Natural killer cell (primary cell): ENCODE data around the gene NPFFR1. TPM values are rescaled to one million over a fixed set of nuclear protein-coding genes. Genes with fewer than 3 reads are reported as not detected.
"Not testable (repeated sequence)": the region's sequence is repeated elsewhere in the genome, so short reads cannot be mapped to it uniquely, and the experiment has no call there.

Experiments used
- ATAC-seq, 3 donors: fragments of 150-1000 bp in 2 of 3; fragments of 200-7000 bp in 1 of 3; cut with Tn5 transposase; 1 replicate in 1 of 3; 2 replicates in 2 of 3; pipeline ENCODE4 v1.10.0; 2021; ENCODE audit warnings: mild to moderate bottlenecking in 2 of 3, moderate library complexity in 2 of 3
- DNase-seq, 2 donors: peaks; one replicate each; pipeline versions ENCODE4 v3.0.0 to v3.0.0-alpha.2; 2013 to 2021; ENCODE audit warnings: mixed read lengths in 1 of 2
- H3K27ac ChIP-seq: one replicate; pipeline ENCODE4 v1.5.1; 2013; ENCODE audit warnings: mild to moderate bottlenecking, low read length
- H3K27me3 ChIP-seq: one replicate; pipeline ENCODE4 v1.6.1; 2013; ENCODE audit warnings: low read length; ENCODE audit not compliant: control insufficient read depth, insufficient read depth
- H3K36me3 ChIP-seq: one replicate; pipeline ENCODE4 v1.6.1; 2013; ENCODE audit warnings: low read length; ENCODE audit not compliant: control insufficient read depth, insufficient read depth
- H3K4me1 ChIP-seq: one replicate; pipeline ENCODE4 v1.6.1; 2013; ENCODE audit warnings: low read length; ENCODE audit not compliant: control insufficient read depth, insufficient read depth
- H3K4me3 ChIP-seq: one replicate; pipeline ENCODE4 v1.5.1; 2013; ENCODE audit warnings: low read length
- H3K9me3 ChIP-seq: one replicate; pipeline ENCODE4 v1.6.1; 2013; ENCODE audit warnings: low read length; ENCODE audit not compliant: control insufficient read depth, insufficient read depth
- H3K27ac Mint-ChIP-seq, 2 donors: one replicate each; pipeline ENCODE4 v1.8.0; 2022; ENCODE audit warnings: mild to moderate bottlenecking in 2 of 2, mixed read lengths in 2 of 2, moderate library complexity in 1 of 2
- H3K27me3 Mint-ChIP-seq, 2 donors: one replicate each; pipeline ENCODE4 v1.8.0; 2022; ENCODE audit warnings: low read depth in 2 of 2, mixed read lengths in 2 of 2
- H3K36me3 Mint-ChIP-seq: one replicate; pipeline ENCODE4 v1.8.0; 2022; ENCODE audit warnings: mixed read lengths
- H3K4me1 Mint-ChIP-seq, 2 donors: one replicate each; pipeline ENCODE4 v1.8.0; 2022; ENCODE audit warnings: mixed read lengths in 2 of 2
- H3K4me3 Mint-ChIP-seq: one replicate; pipeline ENCODE4 v1.8.0; 2022; ENCODE audit warnings: mild to moderate bottlenecking, moderate library complexity, mixed read lengths
- H3K9me3 Mint-ChIP-seq, 2 donors: one replicate each; pipeline ENCODE4 v1.8.0; 2022; ENCODE audit warnings: mixed read lengths in 2 of 2
- CTCF ChIP-seq: fragments of 200-600 bp; IDR thresholded peaks from one replicate; pipeline ENCODE4 v1.8.0; 2022; ENCODE audit warnings: antibody characterized with exemption
- WGBS: methylation state at CpG from one replicate; pipeline ENCODE4 v1.1.7; 2013; ENCODE audit warnings: missing lambda C conversion rate; ENCODE audit not compliant: insufficient coverage; 5-methylcytosine and 5-hydroxymethylcytosine counted together
- intact Hi-C: fragments of 100-400 bp; cut with micrococcal nuclease; formaldehyde crosslinking; loops from one replicate; pipeline ENCODE4 v1.14.2; 2022
- total RNA-seq, 4 donors: library from RNA; stranded (reverse); fragments of 120-200 nt in 1 of 4; gene quantifications; one replicate each; pipeline versions ENCODE4 v1.2.3 to v1.2.4, GENCODE V29; 2013 to 2022

NPFFR1 gene
- total RNA-seq, 3 donors from 2014 or later (not counting 1 experiment from before 2014, with no cell fraction given), result 0.05 TPM; not detected in 2

DNA sequence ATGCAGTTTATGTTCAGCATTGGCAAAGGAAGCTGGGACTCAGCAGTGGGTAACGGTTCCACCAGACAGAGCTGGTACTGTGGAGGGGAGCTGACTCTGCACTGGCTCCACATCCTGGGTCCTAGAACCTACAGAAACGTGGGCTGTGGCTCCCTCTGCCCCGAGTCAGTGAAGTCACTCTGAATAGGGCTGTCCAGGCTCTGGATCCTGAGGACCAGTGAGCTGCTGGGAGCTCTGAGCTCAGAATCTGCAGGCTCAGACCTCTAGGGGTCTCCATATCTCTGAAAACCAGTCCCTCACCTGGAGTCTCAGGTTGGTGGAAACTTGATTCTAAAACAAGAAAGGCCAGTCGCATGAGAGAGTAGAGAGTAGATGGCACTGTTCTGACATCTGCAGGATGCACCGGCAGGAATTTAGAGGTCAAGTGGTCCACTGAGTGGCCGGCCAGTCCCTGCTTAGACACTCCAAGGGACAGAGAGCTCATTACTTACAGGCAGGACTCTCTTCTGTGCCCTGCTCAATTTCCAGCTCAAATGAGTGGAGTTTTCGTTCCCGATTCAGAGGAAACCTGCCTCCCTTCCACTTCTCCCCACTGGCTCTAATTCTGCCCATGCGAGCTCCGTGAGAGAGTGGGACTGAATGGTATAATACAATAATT, 18.6 kb downstream of the NPFFR1 start:
- ATAC-seq, result no peak
- Histone ChIP-seq H3K27ac (no peak overlapping the region), H3K4me3 (no peak overlapping the region), H3K4me1 (no peaks in the 10 kb centered on the region), H3K27me3 (no peaks in the 10 kb centered on the region), H3K36me3 (no peaks in the 10 kb centered on the region), H3K9me3 (no peaks in the 10 kb centered on the region)
- Mint-ChIP-seq H3K4me3 (no peak overlapping the region), H3K4me1 (no peaks in the 10 kb centered on the region), H3K9me3 (peaks cover 2 to 3% of the 10 kb centered on the region in 2 donors), H3K36me3 (no peaks in the 10 kb centered on the region), H3K27me3 (peaks cover 32 to 34% of the 10 kb centered on the region in 2 donors), H3K27ac (no peak overlapping the region)
- intact Hi-C loops, result no loop called here
- TF ChIP-seq CTCF, result no peak
- WGBS, result 42% methylated on average over 7 of the region's 10 CpGs
- DNase-seq, result peak in 1 of 2 donors; percentile 24

- no peak overlapping the region for H3K27ac ChIP-seq
- ATAC-seq, result no peak
- Mint-ChIP-seq H3K4me1 (peaks cover 0 to under 1% of the 10 kb centered on the region in 2 donors), H3K27me3 (peaks cover 32 to 63% of the 10 kb centered on the region in 2 donors), H3K27ac (no peak overlapping the region), H3K9me3 (peaks cover 2 to 3% of the 10 kb centered on the region in 2 donors), H3K4me3 (no peak overlapping the region), H3K36me3 (no peaks in the 10 kb centered on the region)
- H3K9me3 ChIP-seq, result no peaks in the 10 kb centered on the region
- H3K4me3 ChIP-seq, result no peak overlapping the region
- intact Hi-C loops, result no loop called here
- TF ChIP-seq CTCF, result no peak
- 84% methylated on average over 2 of the region's 3 CpGs for WGBS
- H3K4me1 ChIP-seq, result peaks cover 5% of the 10 kb centered on the region
- no peaks in the 10 kb centered on the region for H3K36me3 ChIP-seq
- peaks cover 8% of the 10 kb centered on the region for H3K27me3 ChIP-seq
- no peak for DNase-seq
Measured at GRCh38 chr10:70260734-70261133, 23.1 kb downstream of the NPFFR1 start.

GRCh38 chr10:70260259-70260658, 23.5 kb downstream of the NPFFR1 start:
- H3K9me3 Mint-ChIP-seq, result peaks cover 2 to 3% of the 10 kb centered on the region in 2 donors
- TF ChIP-seq CTCF, result no peak
- no peak for ATAC-seq

DNA sequence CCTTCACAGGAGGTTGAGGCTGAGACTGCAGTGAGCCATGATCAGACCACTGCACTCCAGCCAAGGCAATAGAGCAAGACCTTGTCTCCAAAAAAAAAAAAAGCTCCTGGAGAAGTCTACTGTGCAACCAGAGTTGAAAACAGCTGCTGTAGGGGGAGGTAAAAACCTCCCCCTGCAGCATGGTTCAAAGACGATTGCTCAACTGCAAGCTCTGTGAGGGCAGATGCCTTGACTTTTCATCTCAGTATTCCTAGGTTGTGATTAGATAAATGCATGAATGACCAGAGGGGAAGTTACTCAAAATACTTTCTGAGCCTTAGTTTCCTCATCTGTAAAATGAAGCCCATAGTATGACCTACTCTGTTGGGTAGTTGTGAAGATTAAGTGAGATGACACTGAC, 25.6 kb downstream of the NPFFR1 start:
- Mint-ChIP-seq H3K27me3 (peaks cover 37 to 56% of the 10 kb centered on the region in 2 donors), H3K4me3 (no peak overlapping the region), H3K4me1 (peaks cover 0 to 8% of the 10 kb centered on the region in 2 donors), H3K36me3 (no peaks in the 10 kb centered on the region), H3K27ac (no peak overlapping the region), H3K9me3 (peaks cover 2 to 3% of the 10 kb centered on the region in 2 donors)
- Histone ChIP-seq H3K27ac (no peak overlapping the region), H3K4me1 (peaks cover 9% of the 10 kb centered on the region), H3K36me3 (no peaks in the 10 kb centered on the region), H3K4me3 (no peak overlapping the region), H3K9me3 (no peaks in the 10 kb centered on the region), H3K27me3 (peaks cover 22% of the 10 kb centered on the region)
- 78% methylated on average over 1 of the region's 1 CpG for WGBS
- no peak for ATAC-seq
- intact Hi-C loops, result no loop called here
- no peak for TF ChIP-seq CTCF
- DNase-seq, result no peak

More at GRCh38 chr10:70260259-70260658, 23.5 kb downstream of the NPFFR1 start:
- no peak overlapping the region for H3K4me3 Mint-ChIP-seq
- 71% methylated on average over 1 of the region's 1 CpG for WGBS
- no peak overlapping the region for H3K27ac ChIP-seq
- H3K27me3 ChIP-seq, result peaks cover 11% of the 10 kb centered on the region
- H3K27ac Mint-ChIP-seq, result no peak overlapping the region
- H3K9me3 ChIP-seq, result no peaks in the 10 kb centered on the region
- DNase-seq, result no peak
- intact Hi-C loops, result no loop called here
- H3K4me3 ChIP-seq, result no peak overlapping the region
- no peaks in the 10 kb centered on the region for H3K36me3 Mint-ChIP-seq
- no peaks in the 10 kb centered on the region for H3K36me3 ChIP-seq
- peaks cover 0 to 5% of the 10 kb centered on the region in 2 donors for H3K4me1 Mint-ChIP-seq
- H3K4me1 ChIP-seq, result peaks cover 9% of the 10 kb centered on the region
- peaks cover 33 to 59% of the 10 kb centered on the region in 2 donors for H3K27me3 Mint-ChIP-seq

- H3K36me3 Mint-ChIP-seq, intact Hi-C loops, H3K27ac Mint-ChIP-seq, H3K9me3 ChIP-seq, H3K4me1 Mint-ChIP-seq, H3K36me3 ChIP-seq, H3K4me1 ChIP-seq, H3K4me3 Mint-ChIP-seq, DNase-seq, H3K4me3 ChIP-seq, ATAC-seq, H3K27ac ChIP-seq, H3K9me3 Mint-ChIP-seq: not testable (repeated sequence)
- peaks cover 24% of the 10 kb centered on the region for H3K27me3 ChIP-seq
- 95% methylated on average over 8 of the region's 8 CpGs for WGBS
- peaks cover 37 to 60% of the 10 kb centered on the region in 2 donors for H3K27me3 Mint-ChIP-seq
Measured at GRCh38 chr10:70257816-70258215, 26.0 kb downstream of the NPFFR1 start.
